NT2/D1 (cell line): ENCODE measurements around the gene PDPN.

ENCODE experiments used
- DNase-seq: peaks from one replicate; pipeline ENCODE4 v3.0.0-alpha.2; 2011; ENCODE audit warnings: low read depth, low spot score
- H3K27me3 ChIP-seq: 2 replicates; pipeline ENCODE4 v1.6.0; 2011; ENCODE audit warnings: mild to moderate bottlenecking; ENCODE audit not compliant: insufficient read length, insufficient read depth
- H3K36me3 ChIP-seq: 2 replicates; pipeline ENCODE4 v1.6.1; 2011; ENCODE audit warnings: mild to moderate bottlenecking, low read length, mixed read lengths; ENCODE audit not compliant: insufficient read depth, insufficient read length
- H3K4me1 ChIP-seq: 2 replicates; pipeline ENCODE4 v1.5.1; 2011; ENCODE audit not compliant: insufficient read depth, insufficient read length
- H3K4me3 ChIP-seq: 2 replicates; pipeline ENCODE4 v1.5.1; 2011; ENCODE audit warnings: low read depth; ENCODE audit not compliant: insufficient read length
- H3K9ac ChIP-seq: 2 replicates; pipeline ENCODE4 v1.6.0; 2011; ENCODE audit warnings: low read depth; ENCODE audit not compliant: insufficient read length
- H3K9me3 ChIP-seq: 2 replicates; pipeline ENCODE4 v1.5.1; 2011; ENCODE audit warnings: mild to moderate bottlenecking, low read length; ENCODE audit not compliant: insufficient read depth
- SUZ12 ChIP-seq: IDR thresholded peaks from 2 replicates; pipeline ENCODE4 v1.6.1; 2011; ENCODE audit not compliant: insufficient read length, insufficient read depth; ENCODE audit errors: extremely low read depth
- YY1 ChIP-seq: IDR thresholded peaks from 2 replicates; pipeline ENCODE4 v1.6.1; 2011; ENCODE audit not compliant: insufficient read length, insufficient read depth
- ZNF274 ChIP-seq: IDR thresholded peaks from 2 replicates; pipeline ENCODE4 v1.6.1; 2011; ENCODE audit warnings: mild to moderate bottlenecking, low read depth, low read length

PDPN gene

GRCh38 chr1:13600762-13601453 is 17.3 kb downstream of the PDPN start:
- DNase-seq = no peak
- H3K4me3 ChIP-seq = no peak overlapping the region
- TF ChIP-seq SUZ12 = no peak
- TF ChIP-seq YY1 = no peak
- TF ChIP-seq ZNF274 = no peak
- H3K27me3 ChIP-seq = no peaks in the 10 kb centered on the region
- peaks cover 3% of the 10 kb centered on the region for H3K4me1 ChIP-seq
- H3K9ac ChIP-seq = no peak overlapping the region
- H3K36me3 ChIP-seq = no peaks in the 10 kb centered on the region
- no peaks in the 10 kb centered on the region for H3K9me3 ChIP-seq

GRCh38 chr1:13604176-13604575 is 20.5 kb downstream of the PDPN start:
- H3K4me1 ChIP-seq = peaks cover 3% of the 10 kb centered on the region
- H3K4me3 ChIP-seq = no peak overlapping the region
- no peaks in the 10 kb centered on the region for H3K27me3 ChIP-seq
- DNase-seq = no peak
- TF ChIP-seq YY1 (no peak), ZNF274 (no peak), SUZ12 (no peak)
- no peak overlapping the region for H3K9ac ChIP-seq
- peaks cover 12% of the 10 kb centered on the region for H3K36me3 ChIP-seq
- no peaks in the 10 kb centered on the region for H3K9me3 ChIP-seq

GRCh38 chr1:13604721-13605120 is 21.1 kb downstream of the PDPN start:
- DNase-seq = no peak
- peaks cover 3% of the 10 kb centered on the region for H3K4me1 ChIP-seq

GRCh38 chr1:13605159-13605558 is 21.5 kb downstream of the PDPN start:
- DNase-seq = no peak

More at GRCh38 chr1:13604721-13605120, 21.1 kb downstream of the PDPN start:
- H3K9me3 ChIP-seq = no peaks in the 10 kb centered on the region
- H3K36me3 ChIP-seq = peaks cover 12% of the 10 kb centered on the region
- TF ChIP-seq SUZ12 (no peak), YY1 (no peak), ZNF274 (no peak)
- no peak overlapping the region for H3K4me3 ChIP-seq
- H3K27me3 ChIP-seq = no peaks in the 10 kb centered on the region
- H3K9ac ChIP-seq = no peak overlapping the region

GRCh38 chr1:13607002-13607401 is 23.4 kb downstream of the PDPN start:
- Histone ChIP-seq H3K4me3 (no peak overlapping the region), H3K36me3 (peaks cover 14% of the 10 kb centered on the region), H3K9me3 (no peaks in the 10 kb centered on the region), H3K27me3 (no peaks in the 10 kb centered on the region), H3K4me1 (peaks cover 3% of the 10 kb centered on the region), H3K9ac (no peak overlapping the region)
- no peak for DNase-seq
- TF ChIP-seq ZNF274 (no peak), YY1 (no peak), SUZ12 (no peak)

More at GRCh38 chr1:13605159-13605558, 21.5 kb downstream of the PDPN start:
- peaks cover 12% of the 10 kb centered on the region for H3K36me3 ChIP-seq
- TF ChIP-seq ZNF274 = no peak
- TF ChIP-seq SUZ12 = no peak
- peaks cover 3% of the 10 kb centered on the region for H3K4me1 ChIP-seq
- H3K4me3 ChIP-seq = no peak overlapping the region
- H3K27me3 ChIP-seq = no peaks in the 10 kb centered on the region
- H3K9me3 ChIP-seq = no peaks in the 10 kb centered on the region
- no peak overlapping the region for H3K9ac ChIP-seq

- no peak for DNase-seq
- Histone ChIP-seq H3K27me3 (no peaks in the 10 kb centered on the region), H3K9ac (no peak overlapping the region), H3K36me3 (peaks cover 27% of the 10 kb centered on the region), H3K4me1 (no peaks in the 10 kb centered on the region), H3K9me3 (no peaks in the 10 kb centered on the region), H3K4me3 (no peak overlapping the region)
- TF ChIP-seq SUZ12 (no peak), ZNF274 (no peak), YY1 (no peak)
These were observed 32.6 kb downstream of the PDPN start for GRCh38 chr1:13616234-13616633.

GRCh38 chr1:13617108-13617507 is 33.5 kb downstream of the PDPN start:
- Histone ChIP-seq H3K36me3 (peaks cover 27% of the 10 kb centered on the region), H3K4me3 (no peak overlapping the region), H3K27me3 (no peaks in the 10 kb centered on the region), H3K9me3 (no peaks in the 10 kb centered on the region), H3K9ac (no peak overlapping the region), H3K4me1 (no peaks in the 10 kb centered on the region)
- no peak for DNase-seq
- TF ChIP-seq YY1 (no peak), ZNF274 (no peak), SUZ12 (no peak)
